ENCODE results near the gene AGFG2.
"Not testable (repeated sequence)": the region's sequence is repeated elsewhere in the genome, so short reads cannot be mapped to it uniquely, and the experiment has no call there.

Gene AGFG2, protein sequence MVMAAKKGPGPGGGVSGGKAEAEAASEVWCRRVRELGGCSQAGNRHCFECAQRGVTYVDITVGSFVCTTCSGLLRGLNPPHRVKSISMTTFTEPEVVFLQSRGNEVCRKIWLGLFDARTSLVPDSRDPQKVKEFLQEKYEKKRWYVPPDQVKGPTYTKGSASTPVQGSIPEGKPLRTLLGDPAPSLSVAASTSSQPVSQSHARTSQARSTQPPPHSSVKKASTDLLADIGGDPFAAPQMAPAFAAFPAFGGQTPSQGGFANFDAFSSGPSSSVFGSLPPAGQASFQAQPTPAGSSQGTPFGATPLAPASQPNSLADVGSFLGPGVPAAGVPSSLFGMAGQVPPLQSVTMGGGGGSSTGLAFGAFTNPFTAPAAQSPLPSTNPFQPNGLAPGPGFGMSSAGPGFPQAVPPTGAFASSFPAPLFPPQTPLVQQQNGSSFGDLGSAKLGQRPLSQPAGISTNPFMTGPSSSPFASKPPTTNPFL

DNA sequence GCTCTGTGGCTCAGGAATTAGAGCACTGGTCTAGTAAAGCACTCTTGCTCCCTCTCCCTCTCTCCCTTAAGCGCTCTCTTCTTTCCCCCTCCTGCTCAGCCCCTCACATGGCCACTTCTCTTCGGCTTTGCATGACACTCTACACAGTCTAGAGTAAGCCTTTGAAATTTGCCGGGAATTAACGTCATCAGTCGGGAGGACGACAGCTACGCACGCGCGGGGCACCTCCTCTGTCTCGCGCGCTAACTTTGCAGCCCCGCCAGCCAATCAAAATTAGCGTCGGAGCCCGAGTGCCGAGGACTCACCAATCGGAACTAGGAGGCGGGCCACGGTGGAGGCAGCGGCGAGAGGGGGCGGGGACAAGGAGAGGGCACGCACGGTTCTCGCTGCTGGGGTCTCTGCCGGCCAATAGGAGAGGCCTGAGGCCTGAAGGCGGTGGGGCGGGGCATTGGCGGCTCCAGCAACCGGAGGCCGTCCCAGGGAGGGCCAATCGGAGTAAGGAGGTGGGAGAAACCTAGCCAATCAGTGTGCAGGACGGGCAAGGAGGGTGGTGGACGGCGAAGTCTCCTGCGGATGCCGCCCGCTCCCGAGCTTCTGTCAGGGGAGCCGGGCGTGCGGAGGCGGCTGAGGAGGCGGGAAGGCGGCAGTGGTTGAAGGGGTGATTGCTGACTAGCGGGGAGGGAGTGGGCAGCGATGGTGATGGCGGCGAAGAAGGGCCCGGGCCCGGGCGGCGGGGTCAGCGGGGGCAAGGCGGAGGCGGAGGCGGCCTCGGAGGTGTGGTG is at the start of gene AGFG2:
Gene AGFG2, plus strand, starts transcription at position 550 of the 782 bp plus-strand sequence. Its CDS starts 144 bp downstream, at position 694.
- peak; percentile 68 for DNase-seq

DNA sequence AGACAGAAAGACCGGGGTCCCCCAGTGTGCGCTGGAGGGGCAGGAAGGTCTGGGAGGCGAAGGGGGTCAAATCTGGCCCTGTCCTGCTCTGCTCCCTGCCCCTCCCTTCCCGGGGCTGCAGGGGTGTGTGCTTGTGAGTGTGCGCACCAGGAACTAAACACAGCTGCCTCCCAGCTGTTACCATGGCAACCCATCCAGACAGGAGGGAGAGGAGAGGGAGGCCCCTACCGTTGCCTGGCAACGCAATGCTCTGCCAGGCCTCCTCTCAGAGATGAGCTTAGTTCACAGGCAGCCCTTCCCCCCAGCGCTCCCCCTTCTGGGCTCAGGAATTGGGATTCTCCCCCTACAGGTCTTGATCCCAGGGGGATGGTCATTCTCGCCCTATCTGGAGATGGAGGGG is 49.2 kb upstream of the AGFG2 start:
- DNase-seq, result no peak

DNA sequence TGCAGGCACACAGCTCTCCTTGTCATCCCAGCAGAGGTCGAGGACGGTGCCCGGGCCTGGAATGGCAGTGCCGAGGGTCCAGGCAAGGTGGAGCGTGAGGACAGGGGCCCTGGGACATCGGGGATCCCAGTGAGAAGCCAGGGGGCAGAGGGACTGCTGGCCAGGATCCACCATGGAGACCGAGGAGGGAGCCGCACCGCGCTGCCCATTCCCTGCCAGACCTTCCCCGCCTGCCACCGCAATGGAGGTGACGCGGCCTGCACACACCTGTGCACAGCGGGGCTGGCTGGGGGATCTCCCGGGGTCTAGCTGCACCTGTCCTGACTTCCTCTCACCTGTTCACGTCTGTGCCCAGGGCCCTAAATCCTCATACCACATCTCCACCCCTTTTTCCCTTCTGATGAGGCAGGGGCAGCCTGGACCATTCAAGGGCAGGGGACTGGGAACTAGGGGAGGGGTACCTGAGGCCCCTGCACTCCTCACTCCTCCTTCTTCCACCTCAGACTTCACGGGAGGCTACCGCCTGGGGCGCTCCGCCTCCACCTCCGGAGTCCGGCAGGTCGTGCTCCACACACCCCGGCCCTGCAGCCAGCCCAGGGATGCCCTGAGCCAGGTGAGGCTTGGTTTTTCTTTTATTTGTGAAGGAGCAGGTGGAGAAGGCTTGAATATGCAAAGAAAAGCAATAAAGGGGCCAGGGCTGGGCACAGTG is 48.4 kb upstream of the AGFG2 start:
- no peak for DNase-seq

DNA sequence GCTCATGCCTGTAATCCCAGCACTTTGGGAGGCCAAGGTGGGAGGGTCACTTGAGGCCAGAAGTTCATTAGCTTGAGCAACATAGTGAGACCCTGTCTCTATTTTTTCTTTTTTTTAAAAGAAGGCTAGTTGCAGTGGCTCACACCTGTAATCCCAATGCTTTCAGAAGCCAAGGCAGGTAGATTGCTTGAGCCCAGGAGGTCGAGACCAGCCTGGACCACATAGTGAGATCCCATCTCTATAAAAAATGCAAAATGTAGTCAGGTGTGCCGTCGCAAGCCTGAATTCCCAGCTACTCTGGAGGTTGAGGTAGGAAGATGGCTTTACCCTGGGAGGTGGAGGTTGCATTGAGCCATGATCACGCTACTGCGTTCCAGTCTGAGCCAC is 47.8 kb upstream of the AGFG2 start:
- DNase-seq, result no peak

DNA sequence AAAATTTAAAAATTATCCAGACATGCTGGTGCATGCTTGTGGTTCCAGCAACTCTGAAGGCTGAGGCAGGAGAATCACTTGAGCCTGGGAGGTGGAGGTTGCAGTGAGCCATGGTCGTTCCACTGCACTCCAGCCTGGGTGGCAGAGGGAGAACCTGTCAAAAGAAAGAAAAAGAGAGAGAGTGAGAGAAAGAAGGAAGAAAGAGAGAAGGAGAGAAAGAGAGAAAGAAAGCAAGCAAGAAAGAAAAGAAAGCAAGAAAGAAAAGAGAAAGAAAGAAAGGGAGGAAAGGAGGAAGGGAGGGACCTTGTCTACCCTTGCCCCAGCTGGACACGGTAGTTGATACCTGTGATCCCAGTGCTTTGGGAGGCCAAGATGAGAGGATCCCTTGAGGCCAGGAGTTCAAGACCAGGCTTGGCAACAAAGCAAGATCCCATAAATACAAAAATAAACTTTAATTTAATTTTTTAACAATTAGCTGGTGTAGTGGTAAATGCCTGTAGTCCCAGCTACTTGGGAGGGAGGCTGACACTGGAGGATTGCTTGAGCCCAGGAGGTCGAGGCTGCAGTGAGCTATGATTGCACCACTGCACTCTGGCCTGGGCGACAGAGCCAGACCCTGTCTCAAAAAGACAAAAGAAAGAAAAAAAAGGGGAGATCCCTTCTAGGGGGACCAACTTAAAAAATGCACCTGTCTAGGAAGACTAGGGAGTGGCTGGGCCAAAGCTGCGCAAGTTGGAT is 46.1 kb upstream of the AGFG2 start:
- no peak for DNase-seq

DNA sequence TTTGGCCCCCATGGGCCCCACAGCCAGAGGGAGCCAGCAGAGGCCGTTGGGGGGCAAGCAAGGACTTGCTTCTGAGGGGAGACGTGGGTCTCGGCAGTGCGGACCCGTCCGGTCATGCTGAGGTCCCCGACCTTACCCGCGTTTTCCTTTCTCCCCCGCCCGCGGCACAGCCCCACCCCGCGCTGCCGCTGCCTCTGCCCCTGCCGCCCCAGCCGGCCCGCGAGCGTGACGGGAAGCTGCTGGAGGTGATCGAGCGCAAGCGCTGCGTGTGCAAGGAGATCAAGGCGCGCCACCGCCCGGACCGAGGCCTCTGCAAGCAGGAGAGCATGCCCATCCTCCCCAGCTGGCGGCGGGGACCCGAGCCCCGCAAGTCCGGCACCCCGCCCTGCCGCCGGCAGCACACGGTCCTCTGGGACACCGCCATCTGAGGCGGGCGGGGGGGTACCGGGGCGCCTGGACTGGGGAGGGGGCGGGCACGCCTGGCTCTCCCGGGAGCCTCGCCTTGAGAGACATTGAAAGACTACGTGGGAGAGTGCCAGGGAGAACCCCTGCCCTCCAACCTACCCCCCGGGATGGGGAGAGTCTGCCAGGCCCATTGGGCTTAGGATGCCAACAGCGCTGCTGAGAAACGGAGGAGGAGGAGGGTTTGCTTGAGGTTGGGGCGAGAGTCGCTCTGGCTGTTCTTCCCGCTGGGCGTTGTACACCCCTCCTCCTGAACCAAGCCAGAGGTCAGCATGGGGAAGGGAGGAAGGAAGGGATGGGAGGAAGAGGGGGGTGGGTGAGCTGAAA is 45.3 kb upstream of the AGFG2 start:
- DNase-seq, result no peak

DNA sequence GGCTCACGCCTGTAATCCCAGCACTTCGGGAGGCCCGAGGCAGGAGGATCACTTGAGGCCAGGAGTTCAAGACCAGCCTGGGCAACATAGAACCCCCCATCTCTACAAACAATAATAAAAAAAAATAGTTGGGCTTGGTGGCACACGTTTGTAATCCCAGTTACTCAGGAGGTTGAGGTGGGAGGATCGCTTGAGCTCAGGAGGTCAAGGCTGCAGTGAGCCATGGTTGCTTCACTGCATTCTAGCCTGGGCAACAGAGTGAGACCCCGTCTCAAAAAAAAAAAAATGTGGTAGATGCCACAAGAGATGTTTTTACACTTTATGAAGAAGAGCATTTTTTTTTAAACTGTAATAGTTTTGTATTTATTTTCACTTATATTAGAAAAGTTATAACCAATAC is 42.5 kb upstream of the AGFG2 start:
- DNase-seq, result no peak

DNA sequence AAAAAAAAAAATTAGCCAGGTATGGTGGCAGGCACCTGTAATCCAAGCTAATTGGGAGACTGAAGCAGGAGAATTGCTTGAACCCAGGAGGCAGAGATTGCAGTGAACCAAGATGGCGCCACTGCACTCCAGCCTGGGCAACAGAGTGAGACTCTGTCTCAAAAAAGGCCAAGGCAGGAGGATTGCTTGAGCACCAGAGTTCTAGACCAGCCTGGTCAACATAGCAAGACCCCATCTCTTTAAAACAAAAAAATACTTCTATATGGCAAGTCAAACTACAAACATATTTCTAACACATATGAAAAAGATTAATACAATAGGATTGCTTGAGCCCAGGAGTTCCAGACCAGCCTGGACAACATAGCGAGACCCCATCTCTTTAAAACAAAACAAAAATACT is 38.3 kb upstream of the AGFG2 start:
- DNase-seq, result not testable (repeated sequence)

DNA sequence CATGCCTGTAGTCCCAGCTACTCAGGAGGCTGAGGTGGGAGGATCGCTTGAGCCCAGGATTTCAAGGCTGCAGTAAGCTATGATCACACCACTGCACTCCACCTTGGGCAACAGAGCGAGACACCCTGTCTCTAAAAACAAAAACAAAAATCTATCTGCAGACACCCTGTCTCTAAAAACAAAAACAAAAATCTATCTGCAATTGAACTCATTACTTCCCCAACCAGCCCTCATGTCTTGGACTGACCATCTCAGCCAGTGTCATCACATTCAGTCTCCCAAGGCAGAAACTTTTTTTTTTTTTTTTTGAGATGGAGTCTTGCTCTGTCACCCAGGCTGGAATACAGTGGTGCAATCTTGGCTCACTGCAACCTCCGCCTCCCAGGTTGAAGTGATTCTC is 35.0 kb upstream of the AGFG2 start:
- DNase-seq, result not testable (repeated sequence)

DNA sequence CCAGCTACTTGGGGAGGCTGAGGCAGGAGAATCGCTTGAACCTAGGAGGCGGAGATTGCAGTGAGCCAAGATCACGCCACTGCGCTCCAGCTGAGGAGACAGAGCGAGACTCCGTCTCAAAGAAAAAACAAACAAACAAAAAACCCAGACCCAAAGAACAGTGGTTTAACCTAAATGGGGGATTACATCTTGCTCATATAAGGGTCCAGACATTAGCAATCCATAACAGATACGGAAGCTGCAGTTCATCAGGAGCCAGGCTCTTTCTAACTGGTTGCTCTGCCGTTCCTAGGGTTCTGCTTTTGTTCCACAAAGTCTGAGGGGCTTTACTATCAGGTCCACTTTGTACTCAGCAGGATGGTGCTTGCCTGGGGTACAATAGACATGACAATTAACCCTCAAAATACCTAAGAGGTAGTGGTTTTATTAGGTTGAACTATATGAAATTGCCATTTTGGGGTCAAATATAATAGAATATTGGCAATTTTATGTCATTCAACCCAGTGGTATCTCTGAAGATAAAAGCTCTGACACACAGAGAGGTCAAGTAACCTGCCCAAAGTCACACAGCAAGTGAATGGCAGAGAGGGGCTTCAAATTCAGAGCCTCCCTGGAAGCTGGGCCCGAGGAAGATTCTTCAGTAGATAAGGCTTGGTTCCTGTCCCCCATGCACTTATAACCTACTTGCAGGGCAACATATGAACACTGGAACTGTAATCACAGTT is 34.0 kb upstream of the AGFG2 start:
- DNase-seq, result no peak

DNA sequence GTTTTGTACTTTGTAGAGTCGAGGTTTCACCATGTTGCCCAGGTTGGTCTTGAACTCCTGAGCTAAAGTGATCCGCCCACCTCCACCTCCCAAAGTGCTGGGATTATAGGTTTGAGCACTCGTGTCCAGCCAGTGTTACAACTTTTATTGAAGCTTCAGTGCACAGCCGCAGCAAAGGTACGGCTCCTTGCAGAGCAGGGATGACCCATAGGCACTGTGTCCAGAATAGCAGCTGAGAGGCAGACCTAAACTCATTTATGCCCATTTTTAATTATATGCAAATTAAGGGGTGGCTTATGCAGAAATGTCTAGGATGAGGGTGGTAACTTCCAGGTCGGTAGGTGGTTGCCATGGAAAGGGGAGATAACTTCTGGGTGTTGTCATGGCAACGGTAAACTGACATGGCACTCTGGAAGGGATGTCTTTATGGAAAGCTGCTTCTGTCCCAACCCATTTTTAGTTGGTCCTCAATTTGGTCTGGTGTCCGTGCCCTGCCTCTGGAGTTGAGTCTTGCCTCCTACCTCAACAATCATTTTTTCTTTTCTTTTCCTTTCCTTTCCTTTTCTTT is 32.6 kb upstream of the AGFG2 start:
- DNase-seq, result no peak

DNA sequence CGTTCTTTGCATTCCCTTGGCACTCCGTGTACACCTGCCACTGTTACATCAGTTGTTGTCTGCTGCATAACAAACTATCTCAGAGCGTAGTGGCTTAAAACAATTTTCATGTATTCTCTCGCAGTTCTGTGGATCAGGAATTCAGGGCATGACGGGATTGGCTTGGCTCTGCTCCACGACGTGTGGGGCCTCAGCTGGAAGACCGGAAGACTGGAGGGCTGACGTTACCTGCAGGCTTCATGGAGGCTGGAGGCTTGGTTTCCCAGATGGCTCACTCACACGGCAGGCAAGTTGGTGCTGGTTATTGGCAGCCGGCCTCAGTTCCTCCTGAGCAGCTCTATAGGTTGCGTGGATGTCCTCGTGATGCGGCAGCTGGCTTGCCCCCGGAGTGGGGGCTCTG is 29.8 kb upstream of the AGFG2 start:
- DNase-seq, result no peak

DNA sequence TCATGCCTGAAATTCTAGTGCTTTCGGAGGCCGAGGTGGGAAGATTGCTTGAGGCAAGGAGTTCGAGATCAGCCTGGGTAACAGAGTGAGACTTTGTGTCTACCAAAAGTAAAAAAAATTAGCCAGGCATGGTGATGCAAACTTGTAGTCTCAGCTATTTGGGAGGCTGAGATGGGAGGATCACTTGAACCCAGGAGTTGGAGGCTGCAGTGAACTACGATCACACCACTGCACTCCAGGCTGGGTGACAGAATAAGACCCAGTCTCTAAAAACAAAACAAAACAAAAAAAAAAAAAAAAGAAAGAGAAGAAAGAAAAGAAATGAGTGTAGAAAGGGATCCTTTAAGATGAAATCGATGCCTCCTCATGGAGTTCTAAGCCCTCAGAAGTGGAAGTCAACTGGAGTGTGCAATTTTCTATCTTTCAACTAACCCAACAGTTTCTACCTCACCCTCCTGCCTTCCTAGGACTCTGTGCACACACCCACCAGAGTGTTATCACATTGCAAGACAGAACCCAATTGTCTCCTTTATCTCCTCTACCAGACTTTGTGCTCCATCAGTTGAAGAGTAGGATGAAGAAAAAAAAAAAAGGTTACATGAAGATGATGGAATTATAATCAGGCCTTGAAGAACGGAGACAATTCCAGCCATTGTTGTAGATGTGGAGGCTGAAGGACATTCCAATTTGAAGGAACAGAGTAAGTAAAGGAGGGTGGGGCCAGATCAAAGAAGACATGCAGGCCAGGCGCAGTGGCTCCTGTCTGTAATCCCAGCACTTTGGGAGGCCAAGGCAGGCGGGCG is 28.4 kb upstream of the AGFG2 start:
- no peak for DNase-seq

DNA sequence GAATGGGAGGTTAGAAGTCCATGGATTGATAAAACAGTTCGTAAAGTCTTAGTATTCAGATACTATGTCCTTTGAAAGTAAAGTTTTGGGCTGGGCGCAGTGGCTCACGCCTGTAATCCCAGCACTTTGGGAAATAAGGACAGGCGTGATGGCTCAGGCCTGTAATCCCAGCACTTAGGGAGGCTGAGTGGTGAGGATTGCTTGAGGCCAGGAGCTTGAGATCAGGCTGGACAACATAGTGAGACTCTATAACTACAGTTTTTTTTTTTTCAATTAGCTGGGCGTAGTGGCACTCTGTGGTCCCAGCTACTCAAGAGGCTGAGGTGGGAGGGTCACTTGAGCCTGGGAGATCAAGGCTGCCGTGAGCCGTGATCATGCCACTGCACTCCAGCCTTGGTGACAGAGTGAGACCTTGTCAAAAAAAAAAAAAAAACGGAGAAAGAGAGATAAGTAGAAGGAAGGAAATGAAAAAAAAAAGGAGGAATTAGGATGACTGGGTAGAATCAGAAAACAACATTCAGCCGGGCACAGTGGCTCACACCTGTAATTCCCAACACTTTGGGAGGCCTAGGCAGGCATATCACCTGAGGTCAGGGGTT is 25.7 kb upstream of the AGFG2 start:
- no peak for DNase-seq

DNA sequence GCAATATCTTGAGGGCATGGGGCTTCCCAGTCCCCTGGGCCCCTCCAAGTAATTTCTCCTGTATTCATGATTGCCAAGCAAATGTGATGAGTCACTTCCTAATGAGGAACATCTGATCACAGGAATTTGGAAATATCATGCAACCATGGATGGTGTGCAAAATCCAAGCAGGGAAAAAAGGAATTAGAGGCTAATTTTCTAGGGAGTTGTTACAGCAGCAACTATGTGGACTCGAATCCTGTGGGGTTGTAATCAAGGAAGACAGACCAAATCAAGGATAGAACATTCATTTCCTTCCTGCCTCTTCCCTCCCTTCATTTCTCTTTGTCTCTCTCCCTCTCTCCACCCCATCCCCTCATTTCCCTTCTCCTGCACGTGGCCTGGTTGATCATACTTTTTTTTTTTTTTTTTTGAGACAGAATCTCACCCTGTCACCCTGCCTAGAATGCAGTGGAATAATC is 23.9 kb upstream of the AGFG2 start:
- no peak for DNase-seq

DNA sequence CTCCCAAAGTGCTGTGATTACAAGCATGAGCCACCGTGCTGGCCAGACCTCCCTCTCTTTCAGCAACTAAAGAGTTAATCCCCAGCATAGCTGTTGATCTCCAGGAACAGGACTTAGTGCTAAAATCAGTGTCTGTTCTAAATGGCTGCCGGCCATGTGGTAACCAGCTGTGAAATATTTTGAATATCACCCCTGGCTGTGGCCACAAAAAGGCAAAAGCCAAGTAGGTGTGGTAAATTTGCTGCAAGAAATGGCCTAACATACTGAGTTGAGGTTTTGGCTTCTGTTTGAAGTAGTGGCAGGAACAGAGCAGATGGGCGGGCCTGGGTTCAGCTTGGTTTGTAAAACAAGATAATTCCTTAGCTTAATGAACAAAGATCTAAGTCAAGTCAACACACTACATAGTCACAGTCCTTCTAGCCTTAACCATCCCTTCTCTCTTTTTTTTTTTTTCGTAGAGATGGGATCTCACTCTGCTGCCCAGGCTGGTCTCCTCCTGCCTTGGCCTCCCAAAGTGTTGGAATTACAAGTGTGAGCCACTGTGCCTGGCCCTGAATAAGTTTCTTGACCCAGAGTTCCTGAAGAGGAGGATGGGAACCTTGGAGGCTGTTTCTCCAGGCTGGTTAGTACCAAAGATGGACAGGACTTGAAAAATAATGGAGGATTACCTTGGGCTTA is 22.7 kb upstream of the AGFG2 start:
- DNase-seq, result no peak

DNA sequence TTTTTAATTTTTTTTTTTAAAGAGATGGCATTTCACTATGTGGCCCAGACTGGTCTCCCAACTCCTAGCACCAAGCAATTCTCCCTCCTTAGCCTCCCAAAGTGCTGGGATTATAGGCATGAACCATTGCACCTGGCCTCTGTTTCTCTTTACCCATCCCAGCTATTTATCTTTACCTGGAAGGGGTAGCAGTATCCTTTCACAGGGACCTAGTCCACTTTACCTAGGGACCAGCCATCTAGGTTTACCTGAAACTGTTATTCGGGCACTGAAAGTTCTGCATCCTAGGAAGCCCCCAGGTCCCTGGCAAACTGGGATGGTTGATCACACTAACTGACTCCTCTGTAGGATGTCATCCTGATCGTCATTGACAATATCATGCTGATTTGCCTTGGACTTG is 21.7 kb upstream of the AGFG2 start:
- no peak for DNase-seq

DNA sequence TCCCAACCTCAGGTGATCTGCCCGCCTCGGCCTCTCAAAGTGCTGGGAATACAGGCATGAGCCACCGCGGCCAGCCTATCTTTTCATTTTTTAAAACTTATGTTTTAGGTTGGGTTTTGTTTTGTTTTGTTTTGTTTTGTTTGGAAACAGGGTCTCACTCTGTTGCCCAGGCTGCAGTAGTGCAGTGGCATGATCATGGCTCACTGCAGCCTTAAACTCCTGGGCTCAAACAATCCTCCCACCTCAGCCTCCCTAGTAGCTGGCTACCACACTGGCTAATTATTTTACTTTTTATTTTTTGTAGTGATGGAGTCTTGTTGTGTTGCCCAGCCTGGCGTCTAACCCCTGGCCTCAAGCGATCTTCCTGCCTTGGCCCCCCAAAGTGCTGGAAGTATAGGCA is 19.4 kb upstream of the AGFG2 start:
- DNase-seq, result no peak

DNA sequence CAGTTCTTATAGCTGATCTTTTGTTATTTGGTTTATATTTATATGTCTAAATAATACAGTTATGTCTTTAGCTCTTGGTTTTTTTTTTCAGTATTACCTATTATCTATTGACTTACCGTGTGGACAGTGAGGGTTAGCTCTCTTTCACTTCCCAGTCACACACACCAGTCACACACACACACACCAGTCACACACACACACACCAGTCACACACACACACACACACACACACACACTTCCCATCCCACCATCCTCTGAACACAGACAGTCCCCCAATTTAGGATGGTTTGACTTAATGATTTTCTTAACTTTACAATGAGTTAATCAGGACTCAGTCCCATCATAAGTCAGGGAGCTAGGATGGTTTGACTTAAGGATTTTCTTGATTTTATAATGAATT is 18.9 kb upstream of the AGFG2 start:
- no peak for DNase-seq

Measured in KG1 (cell line).